HG03095 (cell line): ENCODE data around the gene SLC49A3.
"Not testable (repeated sequence)": the region's sequence is repeated elsewhere in the genome, so short reads cannot be mapped to it uniquely, and the experiment has no call there.

Source experiments
- ATAC-seq: cut with Tn5 transposase; IDR thresholded peaks from one replicate; pipeline ENCODE4 v1.9.1; 2021; ENCODE audit warnings: moderate library complexity; ENCODE audit not compliant: unreplicated experiment

SLC49A3 gene

GRCh38 chr4:655464-656151 lies 33.3 kb downstream of the SLC49A3 start:
- ATAC-seq: no peak

DNA sequence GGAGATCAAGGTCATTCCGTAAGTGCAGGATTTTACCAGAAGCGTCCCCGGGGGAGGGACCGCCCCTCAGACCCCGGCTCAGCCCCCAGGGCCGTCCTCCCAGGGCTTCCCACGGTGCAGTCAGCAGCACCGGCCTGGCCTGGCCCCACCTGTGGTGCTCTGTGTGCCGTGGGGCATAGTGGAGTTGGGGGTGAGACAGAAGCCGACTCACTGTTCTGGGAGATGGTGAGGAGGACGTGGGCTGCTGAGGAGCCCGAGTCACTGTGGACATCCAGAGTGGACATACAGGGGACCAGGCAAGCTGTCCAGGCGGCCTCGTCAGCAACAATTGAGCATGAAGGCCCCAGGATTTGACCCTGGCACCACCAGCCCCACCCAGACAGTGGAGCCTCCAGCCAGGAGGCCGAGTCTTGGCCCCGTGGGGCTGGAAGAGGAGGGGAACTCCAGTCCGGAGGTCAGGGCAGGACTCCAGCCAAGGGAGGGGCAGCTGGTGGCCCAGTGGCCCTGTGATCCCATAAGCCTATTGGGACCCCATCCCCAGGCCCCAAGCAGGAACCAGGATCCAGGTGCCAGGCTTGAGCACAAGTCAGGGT lies 34.0 kb downstream of the SLC49A3 start:
- no peak for ATAC-seq

- ATAC-seq: no peak
These were observed 34.5 kb downstream of the SLC49A3 start for GRCh38 chr4:654503-654845.

GRCh38 chr4:653831-654502 lies 35.0 kb downstream of the SLC49A3 start:
- ATAC-seq: no peak

- no peak for ATAC-seq
These were observed 35.7 kb downstream of the SLC49A3 start for GRCh38 chr4:653080-653821.

DNA sequence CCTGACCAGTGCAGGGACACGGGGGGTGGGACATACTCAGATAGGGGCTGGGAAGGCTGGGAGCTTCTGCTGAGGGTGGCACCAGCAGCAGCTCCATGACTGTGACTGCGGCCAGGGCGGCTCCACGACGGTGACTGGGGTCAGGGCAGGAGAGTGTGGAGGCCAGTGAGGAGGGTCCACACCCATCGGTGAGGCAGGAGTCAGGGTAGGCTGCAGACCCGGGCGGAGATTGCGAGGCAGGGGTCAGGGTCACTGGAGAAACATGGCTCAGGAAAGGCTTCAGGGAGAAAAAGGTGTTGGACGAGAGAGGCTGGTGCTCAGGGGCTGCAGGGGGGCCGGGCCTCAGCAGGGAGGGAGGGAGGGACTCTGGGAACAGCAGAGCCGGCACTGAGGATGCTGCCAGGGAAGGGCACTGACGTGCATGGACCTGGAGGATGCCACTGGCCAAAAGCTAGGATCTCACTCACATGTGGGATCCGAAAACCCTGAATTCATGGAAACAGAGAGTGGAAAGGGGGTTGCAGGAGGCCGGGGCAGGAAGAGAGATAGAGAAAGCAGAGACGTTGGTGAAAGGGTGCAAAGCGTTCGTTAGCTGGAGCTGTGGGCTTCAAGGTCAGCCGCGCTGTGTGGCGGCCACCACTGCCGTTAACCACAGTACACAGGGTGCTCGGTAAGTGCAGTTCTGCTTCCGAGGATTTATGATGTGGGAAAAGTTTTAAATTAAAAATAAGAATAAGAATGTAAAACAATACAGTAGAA lies 36.9 kb downstream of the SLC49A3 start:
- no peak for ATAC-seq

DNA sequence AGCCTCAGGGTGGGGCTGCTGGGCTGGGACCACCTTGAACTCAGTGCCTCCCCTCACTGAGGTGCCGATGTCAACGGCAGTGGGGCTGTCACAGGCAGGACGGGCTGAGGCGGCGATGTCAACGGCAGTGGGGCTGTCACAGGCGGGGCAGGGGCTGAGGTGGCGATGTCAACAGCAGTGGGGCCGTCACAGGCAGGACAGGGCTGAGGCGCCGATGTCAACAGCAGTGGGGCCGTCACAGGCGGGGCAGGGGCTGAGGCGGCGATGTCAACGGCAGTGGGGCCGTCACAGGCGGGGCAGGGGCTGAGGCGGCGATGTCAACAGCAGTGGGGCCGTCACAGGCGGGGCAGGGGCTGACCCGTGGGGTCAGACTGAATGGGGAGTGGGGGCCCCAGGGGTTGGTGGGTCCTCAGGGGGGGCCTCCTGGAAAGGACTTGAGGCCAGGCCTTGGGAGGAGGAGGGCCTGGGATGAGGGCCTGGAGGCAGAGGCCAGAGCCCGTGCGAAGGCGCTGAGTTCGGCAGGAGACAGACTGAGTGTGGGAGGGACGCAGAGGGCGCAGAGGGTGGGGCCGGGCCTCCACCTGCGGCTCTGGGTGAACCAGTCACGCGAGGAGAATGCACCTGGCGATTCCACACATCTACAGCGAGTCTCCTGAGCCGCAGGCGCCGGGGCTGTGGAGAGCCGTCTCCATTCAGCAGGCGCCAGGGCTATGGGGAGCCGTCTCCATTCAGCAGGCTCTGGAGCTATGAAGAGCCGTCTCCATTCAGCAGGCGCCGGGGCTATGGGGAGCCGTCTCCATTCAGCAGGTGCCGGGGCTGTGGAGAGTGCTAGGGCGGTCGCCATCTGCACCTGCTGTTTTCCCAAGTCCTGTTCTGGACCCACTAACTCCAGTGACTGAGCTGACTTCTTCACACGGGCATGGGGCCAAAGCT lies 37.7 kb downstream of the SLC49A3 start:
- ATAC-seq: no peak

- ATAC-seq: no peak
These were observed 38.5 kb downstream of the SLC49A3 start for GRCh38 chr4:650461-650860.

DNA sequence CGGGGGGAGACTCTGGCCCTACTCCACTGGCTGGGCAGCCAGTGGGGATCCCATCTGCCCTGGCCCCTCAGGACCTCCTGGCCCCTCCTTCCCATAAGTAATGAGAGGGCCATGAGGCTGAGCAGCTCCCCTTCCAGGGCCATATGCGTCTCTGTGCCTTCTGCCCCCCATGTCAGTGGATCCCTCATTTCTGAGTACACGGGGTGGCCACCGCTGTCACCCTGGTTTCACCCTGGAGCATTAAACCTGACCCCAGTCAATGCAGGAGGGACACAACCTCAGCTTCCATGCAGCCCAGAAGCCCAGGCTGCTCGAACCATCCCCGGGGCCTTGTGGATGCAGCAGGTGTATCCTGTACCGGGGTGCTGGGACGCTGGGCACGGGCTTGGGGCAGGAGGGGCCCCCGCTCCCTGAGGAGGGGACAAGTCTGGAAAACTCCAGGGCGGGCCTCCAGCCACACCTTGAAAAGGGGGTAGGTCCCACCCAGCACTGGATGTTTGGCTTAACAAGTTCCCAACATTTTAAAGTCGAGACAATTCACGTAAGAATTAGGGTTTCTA lies 39.1 kb downstream of the SLC49A3 start:
- no peak for ATAC-seq

GRCh38 chr4:649293-649625 lies 39.7 kb downstream of the SLC49A3 start:
- no peak for ATAC-seq

DNA sequence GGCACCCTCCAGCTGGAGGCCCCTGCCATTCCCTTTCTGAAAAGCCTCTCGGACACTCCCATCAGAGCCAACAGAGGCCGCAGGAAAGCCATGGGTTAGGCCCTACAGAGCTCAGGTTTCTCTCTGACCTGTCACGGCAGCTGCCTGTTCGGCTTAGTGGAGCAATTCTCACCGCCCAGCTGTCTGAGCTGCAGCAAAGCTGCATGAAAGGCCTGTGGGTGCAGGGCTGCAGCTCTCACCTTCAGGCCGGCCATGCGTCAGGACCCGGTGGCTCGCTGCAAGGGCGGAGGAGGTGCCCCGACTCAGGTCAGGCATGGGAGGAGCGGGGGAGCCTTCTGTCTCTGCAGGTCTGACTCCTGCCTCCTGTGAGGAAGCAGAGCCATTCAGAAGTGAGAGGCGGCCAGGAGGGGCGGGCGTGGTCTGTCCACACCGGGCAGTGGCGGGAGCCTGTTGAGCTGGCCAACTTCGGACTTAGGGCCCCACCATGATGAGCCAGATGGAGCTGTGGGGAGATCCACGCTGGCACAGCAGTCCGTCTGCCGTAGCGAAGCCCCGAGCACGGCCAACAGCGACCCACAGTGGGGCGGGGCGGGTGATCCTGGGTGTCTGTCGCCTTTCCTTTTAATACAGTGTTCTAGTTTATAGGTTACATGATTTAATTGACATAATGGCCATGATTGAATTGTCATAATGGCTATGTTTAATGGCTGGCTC lies 40.2 kb downstream of the SLC49A3 start:
- no peak for ATAC-seq

DNA sequence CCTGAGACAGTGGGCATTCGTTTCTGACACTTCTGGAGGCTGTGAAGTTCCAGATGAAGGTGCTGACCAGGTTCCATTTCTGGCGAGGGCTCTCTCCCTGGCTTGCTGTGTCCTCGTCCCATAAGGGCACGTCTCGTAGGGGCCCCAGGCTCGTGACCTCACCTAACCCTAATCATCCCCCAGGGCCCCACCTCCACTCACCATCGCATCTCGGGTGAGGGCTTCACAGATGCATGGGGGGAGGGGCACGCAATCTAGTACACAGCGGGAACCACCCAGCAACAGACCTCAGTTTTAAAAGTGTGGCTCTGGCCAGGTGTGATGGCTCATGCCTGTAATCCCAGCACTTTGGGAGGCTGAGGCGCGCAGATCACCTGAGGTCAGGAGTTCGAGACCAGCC lies 41.5 kb downstream of the SLC49A3 start:
- no peak for ATAC-seq

GRCh38 chr4:646460-646859 lies 42.5 kb downstream of the SLC49A3 start:
- ATAC-seq: no peak

GRCh38 chr4:642366-642765 lies 46.6 kb downstream of the SLC49A3 start:
- ATAC-seq: not testable (repeated sequence)

DNA sequence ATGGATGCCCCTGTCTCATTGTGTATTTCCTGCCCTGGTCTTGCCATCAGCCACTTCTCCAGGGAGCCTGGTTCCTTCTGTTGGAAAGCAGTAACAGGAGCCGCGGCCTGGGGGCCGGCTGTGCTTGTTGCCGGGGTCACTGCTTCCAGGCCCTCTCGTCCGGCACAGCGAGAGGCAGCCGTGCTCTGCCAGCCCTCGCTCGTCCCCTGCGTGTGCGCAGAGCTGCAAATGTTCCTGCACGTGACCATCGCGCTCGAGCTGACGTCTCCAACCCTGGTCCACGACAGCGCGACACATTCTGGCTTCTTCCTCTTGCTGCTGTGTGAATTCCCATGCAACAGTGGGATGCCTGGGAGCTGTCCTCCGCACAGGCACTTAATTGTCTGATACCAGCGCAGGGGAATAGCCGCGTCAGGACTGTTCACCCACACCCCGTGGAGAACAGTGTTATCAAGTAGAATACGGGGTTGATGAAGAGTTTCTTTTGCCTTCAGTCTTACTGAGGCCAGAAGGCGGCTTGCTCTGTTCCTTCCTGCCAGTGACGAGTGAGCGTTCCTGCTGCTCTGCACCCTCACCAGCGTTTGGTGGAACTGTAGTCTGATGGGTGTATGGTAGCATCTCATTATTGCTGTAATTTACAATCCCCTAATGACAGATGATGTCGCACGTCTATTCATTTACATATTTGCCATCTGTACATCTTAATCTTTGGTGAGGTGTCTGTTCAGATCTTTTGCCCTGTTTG lies 51.2 kb downstream of the SLC49A3 start:
- ATAC-seq: no peak

- ATAC-seq: no peak
These were observed 52.3 kb downstream of the SLC49A3 start for GRCh38 chr4:636628-637159.

GRCh38 chr4:635851-636627 lies 52.9 kb downstream of the SLC49A3 start:
- ATAC-seq: no peak
